DMS79 (cell line): Measurements from ENCODE around the gene PRPF38B.
"Not testable (repeated sequence)": the region's sequence is repeated elsewhere in the genome, so short reads cannot be mapped to it uniquely, and the experiment has no call there.

Experiments used
- DNase-seq: peaks from one replicate; lab custom pipeline; 2025; lab: John Stamatoyannopoulos, UW

Gene PRPF38B, protein sequence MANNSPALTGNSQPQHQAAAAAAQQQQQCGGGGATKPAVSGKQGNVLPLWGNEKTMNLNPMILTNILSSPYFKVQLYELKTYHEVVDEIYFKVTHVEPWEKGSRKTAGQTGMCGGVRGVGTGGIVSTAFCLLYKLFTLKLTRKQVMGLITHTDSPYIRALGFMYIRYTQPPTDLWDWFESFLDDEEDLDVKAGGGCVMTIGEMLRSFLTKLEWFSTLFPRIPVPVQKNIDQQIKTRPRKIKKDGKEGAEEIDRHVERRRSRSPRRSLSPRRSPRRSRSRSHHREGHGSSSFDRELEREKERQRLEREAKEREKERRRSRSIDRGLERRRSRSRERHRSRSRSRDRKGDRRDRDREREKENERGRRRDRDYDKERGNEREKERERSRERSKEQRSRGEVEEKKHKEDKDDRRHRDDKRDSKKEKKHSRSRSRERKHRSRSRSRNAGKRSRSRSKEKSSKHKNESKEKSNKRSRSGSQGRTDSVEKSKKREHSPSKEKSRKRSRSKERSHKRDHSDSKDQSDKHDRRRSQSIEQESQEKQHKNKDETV

DNA sequence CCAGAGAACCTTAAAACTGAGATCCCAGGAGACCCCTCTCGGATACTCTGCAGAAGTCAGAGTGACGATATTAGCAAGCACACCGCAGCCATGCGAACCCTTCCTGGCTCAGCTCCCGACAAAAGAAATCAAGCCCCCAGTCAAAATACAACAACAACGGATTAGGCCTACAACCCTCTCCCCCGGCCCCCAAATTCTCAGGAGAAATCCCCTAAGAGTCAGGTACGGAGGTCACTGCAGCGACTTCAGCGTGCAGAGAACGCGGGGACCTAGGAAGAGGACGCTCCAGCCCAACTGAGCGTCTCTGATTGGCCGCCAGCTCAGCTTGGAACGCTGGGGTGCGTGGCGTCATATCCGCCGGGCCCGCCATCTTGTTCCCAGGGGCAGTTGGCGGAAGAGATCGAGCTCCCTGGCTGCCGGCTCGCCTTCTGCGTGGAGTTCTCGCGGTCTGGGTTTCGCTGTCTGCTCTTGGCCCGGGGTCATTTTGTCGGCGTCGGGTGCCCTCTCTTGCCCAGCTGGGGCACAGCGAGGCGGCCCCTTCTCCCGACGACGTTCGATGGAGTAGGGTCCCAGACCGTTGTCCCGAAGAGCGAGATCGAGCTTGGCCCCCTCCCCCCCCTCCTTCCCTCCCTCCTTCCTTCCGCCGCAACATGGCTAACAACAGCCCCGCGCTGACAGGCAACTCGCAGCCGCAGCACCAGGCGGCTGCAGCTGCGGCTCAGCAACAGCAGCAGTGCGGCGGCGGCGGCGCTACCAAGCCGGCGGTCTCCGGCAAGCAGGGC lies at the start of gene PRPF38B:
Gene PRPF38B (plus strand): TSS at position 369 of the 782 bp plus-strand sequence. CDS start 282 bp downstream, at position 651.
- DNase-seq: peak; percentile 84

DNA sequence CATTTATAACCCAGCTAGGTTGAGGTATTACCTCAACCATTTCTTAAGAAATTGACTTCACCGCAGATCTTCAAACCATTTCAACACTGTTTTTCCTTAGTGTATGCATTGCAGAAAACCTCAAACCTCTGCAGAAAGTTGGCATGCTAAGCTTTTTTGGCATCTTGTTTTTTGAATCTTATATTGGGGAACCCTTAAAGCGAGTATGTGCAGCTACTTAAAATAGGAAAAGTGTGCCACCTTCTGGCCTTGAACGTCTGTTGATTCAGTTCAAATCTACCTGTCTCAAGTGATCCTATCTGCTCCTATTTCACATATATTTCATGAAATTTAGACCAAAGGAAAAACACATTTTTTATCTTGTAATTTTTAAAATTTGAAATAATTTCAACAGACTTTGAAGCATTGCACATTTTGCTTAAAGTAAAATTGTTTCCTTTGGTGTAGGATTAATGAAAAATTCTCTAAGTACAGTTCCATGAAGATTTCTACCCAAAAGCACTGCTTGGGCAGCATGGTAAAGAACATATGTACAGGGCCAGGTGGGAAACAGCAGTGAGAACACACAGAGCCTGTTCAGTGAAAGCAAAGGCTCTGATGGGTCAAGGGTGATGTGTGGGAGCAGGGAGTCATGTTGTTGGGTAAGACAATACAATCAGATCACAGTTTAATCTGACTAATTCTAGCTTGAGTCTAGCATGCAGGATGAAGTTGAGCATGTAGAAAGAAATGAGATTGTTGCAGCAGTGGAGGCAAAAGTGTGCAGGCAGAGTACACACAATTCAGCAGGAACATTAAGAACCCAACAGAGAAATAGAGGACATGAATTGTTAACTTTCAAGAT lies 48.4 kb upstream of the PRPF38B start:
- DNase-seq: peak; percentile 47

DNA sequence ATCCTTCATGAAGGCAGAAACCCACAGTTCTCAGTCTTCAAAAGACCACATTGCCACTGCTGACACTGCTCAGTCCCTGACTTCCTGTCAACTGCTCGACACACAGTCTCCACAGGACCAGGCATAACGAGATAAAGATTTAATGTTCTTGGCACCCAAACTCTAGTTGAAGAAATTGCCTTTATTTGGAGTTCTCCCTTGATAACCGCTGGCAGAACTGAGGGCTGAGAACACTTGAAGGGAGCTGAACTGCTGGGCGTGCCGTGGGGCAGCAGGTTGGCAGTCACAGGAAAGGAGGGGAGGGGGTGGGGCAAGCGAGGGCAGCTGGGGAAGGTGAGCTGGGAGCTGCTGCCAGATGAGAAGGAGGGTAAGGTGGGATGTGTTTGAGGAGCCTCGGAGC lies 47.1 kb upstream of the PRPF38B start:
- peak; percentile 21 for DNase-seq

DNA sequence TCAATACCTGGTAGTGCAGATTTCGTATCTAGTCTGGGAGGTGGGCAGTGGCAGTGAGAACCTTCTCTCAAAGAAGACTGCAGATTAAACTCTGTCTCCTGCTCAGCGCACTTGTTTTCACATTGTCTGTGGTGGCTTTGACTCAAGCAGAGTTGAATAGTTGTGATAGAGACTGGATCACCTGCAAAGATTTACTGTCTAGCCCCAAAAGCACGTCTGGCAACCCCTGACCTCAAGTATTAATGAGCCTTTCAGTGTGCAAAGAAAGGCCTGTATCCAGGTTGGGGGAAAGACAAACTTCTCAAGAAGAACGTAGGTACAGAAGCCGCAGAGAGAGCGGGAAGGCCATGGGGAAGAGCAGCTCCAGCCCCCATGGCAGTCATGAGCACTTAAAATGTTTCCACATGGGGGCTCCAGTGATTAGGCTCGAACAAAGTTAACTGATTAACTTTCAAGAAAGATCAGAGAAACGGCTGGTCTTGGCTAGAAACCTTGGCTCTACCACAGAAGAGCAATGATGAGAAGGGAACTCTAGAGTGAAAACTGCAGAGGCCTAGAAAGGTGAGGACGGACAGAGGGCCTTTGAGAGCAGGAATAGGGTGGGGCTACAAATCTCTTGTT lies 46.4 kb upstream of the PRPF38B start:
- DNase-seq: no peak

DNA sequence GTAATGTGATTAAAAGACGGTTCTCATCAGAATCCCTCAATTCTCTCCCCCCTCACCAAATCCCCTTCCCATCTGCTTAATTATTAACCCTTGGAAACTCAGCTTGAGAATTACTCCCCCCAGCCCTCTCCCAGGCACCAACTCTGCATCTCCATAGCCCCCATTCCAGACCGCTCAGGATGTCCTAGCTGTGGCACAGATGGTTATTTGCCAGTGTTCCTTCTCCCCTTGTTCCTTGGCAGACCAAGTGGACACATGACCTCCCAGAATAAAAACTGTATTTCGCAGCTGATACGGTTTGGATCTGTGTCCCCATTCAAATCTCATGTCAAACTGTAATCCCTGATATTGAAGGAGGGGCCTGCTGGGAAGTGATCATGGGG lies 45.9 kb upstream of the PRPF38B start:
- DNase-seq: no peak

DNA sequence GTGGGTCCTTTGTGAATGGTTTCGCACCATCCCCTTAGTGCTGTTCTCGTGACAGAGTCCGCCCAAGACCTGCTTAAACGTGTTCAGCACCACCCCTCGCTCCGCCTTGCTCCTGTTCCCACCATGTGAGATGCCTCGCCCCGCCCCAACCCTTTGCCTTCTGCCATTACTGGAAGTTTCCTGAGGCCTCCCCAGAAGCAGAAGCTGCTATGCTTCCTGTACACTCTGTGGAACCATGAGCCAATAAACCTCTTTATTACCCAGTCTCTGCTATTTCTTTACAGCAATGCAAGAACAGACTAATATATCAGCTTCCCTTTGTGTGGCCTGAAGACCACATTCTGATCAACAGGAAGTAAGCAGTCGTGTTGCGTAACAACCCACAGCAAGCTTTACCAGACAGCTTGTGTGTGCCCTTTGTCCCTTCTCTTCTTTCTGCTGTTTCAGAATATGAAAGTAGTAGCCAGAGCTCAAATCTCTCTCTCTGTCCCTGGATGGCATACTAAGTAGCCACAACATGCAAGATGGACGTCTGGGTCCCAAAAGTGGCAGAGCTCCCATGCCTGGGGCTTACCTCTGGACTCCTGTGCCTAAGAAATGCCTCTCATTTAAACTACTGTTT lies 45.4 kb upstream of the PRPF38B start:
- no peak for DNase-seq

DNA sequence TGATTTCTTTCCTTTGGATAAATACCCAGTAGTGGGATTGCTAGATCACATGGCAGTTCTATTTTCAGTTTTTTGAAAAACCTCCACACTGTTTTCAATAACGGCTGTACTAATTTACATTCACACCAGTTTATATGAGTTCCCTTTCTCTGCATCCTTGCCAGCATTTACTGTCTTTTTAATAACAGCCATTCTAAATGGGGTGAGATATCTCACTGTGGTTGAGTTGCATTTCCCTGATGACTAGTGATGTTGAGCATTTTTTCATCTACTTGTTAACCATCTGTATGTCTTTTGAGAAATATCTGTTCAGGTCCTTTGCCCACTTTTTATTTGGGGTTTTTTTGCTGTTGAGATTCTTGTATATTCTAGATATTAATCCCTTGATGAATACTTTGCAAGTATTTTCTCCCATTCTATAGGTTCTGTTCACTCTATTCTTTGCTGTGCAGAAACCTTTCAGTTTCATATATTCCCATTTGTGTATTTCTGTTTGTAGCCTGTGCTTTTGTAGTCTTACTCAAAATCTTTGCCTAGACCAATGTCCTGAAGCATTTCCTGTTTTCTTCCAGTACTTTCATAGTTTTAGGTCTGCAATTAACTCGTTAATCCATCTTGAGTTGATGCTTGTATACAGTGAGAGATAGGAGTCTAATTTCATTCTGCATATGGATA lies 38.5 kb upstream of the PRPF38B start:
- no peak for DNase-seq

DNA sequence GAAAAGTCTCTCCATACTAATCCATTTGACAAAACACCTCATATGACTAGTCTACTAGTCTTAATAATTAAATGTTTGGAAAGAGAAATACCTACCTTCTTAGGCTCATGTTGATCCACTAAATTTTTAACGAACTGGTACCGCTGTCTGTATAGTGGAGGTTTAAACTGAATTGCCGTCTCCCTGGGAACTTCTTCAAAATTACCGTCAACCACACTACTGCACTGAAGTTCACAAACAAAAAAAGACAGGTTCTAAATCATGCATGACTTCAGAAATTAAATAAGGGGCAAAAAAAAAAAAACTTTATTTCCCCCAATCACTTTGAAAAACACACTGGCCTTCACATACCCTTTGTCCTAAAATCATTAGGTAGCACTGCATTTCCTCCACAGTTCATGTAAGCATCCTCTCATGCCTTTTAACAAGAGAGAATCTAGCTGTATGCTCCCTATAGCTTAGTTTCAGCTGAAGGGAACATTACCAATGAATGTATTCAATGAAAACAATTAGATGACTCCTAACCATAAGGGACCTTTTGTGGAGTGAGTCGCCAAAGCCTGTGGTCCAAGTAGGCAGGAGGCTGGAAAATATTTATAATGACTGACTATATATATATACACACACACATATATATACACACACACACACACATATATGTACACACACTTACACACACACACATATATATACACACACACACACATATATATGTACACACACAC lies 34.6 kb upstream of the PRPF38B start:
- no peak for DNase-seq

DNA sequence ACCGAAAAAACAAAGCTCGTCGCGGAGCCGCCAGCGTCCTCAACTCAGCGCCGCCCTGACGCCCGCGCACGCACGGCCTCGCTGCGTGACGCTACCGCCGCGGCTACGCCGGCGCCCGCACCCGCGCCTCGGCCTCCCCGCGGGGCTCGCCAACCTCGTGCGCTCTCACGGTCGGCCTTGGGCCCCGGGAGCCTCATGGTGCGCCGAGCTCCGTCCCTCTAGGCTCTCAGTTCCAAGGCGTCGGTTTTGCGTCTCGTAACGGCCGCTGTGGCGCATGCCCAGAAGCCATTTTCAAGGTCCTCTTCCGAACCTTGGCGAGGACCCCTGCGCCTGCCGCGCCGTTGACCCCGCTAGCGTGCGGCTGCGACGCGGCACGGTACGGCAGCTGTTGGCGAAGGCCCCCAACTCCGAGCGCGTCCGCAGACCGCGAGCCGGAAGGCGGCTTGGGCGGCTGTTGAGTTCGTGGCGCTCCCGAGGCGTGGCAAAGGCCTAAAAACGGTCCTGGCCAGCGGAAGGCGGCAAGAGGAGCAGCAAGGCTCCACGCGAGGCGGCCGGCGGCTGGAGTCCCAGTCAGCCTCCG lies 31.0 kb upstream of the PRPF38B start, which contains the start of gene HENMT1:
Gene HENMT1 (minus strand): TSS at position 64 of the 580 bp plus-strand sequence. CDS start 1,209 bp downstream, outside the sequence.
- DNase-seq: no peak

DNA sequence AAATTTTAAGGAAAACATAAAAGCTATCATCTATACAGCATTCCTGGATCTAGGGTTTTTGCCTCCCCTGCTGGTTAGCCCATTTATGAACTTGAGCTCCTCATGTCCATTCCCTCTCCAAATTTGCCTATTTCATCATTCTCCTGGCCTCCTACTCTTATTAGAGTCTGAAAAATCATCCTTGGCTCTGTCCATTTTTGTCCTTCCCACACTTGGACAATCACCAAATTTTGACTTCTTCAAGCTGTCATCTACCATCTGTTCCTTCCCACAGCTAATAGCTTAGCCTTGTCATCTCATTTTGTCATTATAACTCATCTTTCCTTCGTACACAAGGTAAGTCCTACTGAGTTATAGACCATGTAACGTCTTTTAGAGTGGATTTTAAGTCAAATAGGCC lies 29.0 kb upstream of the PRPF38B start:
- DNase-seq: no peak

DNA sequence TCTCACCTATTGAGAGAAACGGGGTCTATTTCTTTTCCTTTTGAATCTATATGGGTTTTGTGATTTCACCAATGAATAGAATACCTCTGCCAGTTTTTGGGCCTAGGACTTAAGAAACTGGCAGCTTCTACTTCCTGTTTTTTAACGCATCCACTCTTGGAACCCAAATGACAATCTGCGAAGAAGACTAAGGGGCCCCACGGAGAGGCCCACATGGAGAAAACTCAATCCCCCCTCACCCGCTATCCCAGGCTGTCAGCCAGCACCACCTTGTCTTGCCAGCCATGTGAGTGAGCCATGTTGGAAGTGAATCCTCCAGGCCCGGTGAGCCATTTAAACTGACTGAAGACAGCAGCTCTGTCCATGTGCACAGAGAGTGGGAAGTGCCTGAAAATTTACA lies 27.6 kb upstream of the PRPF38B start:
- no peak for DNase-seq

DNA sequence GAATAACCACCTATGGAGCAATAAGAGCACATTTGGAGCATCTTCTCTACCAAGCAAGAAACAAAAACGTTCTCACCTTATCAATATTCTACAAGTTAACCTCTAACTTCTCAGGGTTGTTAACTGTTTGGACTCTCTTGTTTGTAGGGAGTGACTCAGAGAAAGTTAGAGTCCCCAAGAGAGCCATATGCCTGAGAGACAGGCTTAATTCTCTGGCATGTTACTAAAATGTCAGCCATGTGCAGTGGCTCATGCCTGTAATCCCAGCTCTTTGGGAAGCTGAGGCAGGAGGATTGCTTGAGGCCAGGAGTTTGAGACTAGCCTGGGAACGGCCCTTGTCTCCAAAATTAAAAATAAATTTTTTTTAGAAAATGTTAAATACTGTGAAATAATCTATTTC lies 27.0 kb upstream of the PRPF38B start:
- DNase-seq: no peak

DNA sequence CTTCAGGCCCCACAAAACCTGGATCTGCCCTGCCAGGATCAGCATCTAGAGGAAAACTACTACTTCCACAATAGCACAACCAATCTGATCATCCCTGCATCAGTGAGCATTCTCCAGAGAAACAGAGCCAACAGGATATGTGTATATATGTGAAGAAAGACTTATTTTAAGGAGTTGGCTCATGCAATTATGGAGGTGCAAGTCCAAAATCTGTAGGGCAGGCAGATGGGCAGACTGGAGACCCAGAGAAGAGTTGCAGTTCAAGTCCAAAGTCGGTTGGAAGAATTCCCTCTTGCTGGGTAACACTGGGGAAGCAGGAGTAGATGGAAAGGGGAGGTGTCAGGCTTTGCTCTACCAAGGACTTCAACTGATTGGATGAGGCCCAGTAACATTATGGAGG lies 26.3 kb upstream of the PRPF38B start:
- no peak for DNase-seq

DNA sequence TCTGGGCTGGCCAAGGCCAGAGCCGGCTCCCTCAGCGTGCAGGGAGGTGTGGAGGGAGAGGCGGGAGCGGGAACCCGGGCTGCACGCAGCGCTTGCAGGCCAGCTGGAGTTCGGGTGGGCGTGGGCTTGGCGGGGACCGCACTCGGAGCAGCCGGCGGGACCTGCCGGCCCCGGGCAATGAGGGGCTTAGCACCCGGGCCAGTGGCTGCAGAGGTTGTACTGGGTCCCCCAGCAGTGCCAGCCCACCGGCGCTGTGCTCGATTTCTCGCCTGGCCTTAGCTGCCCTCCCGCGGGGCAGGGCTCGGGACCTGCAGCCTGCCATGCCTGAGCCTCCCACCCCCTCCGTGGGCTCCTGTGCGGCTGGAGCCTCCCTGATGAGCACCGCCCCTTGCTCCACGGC lies 24.7 kb upstream of the PRPF38B start:
- not testable (repeated sequence) for DNase-seq

DNA sequence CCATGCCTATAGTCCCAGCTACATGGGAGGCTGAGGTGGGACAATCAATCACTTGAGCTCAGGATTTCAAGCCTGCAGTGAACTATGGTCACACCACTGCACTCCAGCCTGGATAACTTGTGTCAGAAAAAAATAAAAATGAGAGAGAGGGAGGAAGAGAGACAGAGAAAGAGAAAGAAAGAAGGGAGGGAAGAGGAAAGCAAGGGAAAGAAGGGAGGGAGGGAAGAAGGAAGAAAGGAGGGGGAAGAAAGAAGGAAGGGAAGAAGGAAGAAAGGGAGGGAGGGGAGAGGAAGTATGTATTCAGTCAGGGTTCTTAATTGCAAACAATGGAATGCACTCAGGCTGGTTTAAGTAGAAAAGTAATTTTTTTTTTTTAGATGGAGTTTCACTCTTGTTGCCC lies 23.3 kb upstream of the PRPF38B start:
- DNase-seq: no peak

DNA sequence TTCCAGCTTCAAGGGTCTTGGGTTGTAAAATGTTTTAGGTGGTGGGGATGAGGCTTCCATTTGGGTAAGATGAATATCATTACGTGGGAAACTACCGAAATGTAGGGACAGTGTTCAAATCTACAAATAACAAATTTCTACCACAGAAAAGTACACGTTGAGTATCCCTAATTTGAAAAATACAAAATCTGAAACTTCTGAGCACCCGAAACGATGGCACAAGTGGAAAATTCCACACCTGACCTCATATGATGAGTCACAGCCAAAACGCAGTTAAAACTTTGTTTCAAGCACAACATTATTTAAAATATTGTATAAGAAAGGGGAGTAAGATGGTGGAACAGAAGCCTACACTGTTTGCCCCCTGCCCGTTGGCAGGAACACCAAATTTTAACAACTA lies 22.4 kb upstream of the PRPF38B start:
- no peak for DNase-seq

DNA sequence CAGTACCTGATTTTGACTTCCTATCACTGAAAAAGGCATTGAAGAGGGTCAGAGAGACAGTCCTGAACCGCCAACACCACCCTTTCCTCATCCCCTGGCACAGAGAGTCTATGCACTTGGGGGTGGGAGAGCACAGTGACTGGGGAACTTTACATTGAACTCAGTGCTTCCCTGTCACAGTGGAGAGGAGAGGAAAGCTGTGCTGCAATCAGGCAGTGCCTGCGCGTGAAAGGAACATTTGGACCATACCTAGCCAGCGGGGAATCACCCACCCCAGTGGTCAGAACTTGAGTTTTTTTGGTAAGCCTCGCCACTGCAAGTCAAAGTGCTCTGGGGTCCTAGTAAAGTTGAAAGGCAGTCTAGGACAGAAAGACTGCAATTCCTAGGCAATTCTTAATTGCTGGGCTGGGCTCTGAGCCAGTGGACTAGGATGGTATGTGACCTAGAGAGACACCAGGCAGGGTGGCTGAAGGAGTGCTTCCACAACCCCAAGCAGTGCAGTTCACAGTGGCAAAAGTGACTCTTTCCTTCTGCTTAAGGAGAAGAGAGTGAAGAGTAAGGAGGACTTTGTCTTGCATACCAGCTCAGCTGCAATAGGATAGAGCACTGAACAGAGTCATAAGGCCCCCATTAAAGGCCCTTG lies 21.9 kb upstream of the PRPF38B start:
- no peak for DNase-seq

DNA sequence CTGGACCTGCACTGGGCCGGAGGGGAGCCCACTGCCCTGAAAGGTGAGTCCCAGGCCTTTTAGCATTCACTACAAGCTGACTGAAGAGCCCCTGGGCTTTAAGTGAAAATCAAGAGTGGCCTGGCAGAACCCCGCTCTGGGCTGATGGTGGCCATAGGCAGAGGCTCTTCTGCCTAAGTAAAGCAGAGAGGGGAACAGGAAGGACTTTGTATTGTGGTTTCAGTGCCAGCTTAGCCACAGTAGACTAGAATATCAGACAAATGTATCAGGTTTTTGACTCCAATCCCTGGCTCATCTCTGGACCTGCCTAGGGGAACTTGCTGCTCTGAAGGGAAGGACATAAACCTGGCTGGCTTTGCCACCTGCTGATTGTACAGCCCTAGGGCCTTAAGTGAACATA lies 21.0 kb upstream of the PRPF38B start:
- no peak for DNase-seq

DNA sequence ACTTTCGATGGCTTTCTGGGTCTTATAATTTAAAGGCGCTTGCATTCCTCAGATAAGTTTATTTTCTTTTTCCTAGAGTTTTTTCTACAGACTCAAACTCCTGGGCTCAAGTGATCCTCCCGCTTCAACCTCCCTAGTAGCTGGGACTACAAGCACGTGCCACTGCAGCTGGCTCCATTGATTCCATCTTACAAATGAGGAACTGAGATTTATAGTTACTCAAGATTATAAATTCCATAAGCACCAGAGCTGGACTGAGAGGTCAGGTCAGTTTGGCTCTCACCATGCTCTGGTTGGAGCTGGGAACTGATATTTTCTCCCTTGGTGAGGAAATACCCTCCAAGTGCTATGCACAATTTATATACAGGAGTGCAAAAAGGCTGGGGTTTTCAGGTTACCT lies 13.4 kb upstream of the PRPF38B start:
- no peak for DNase-seq
